DOHH2 (cell line): ENCODE measurements around the gene AXDND1.

ENCODE experiments used
- H3F3A ChIP-seq: fragments of 200-600 bp; sonication (generic), shearing (Covaris generic); 2 replicates; pipeline ENCODE4 v1.6.0; 2016; ENCODE audit warnings: antibody characterized with exemption, mild to moderate bottlenecking; ENCODE audit not compliant: control insufficient read depth, insufficient read depth
- H3K27ac ChIP-seq: fragments of 200-600 bp; sonication (generic); 2 replicates; pipeline ENCODE4 v1.5.1; 2014; ENCODE audit warnings: low read depth, mild to moderate bottlenecking, low read length, moderate library complexity
- H3K27me3 ChIP-seq: fragments of 200-600 bp; sonication (generic); 2 replicates; pipeline ENCODE4 v1.6.1; 2014; ENCODE audit warnings: mild to moderate bottlenecking, low read length, mixed read lengths; ENCODE audit not compliant: control insufficient read depth
- H3K36me3 ChIP-seq: fragments of 200-600 bp; sonication (generic); 2 replicates; pipeline ENCODE4 v1.6.1; 2014; ENCODE audit warnings: mild to moderate bottlenecking, low read length, moderate library complexity, mixed read lengths; ENCODE audit not compliant: control insufficient read depth
- H3K4me1 ChIP-seq: fragments of 200-600 bp; sonication (generic); 2 replicates; pipeline ENCODE4 v1.6.1; 2014; ENCODE audit warnings: mild to moderate bottlenecking, low read length, mixed read lengths; ENCODE audit not compliant: control insufficient read depth
- H3K4me2 ChIP-seq: fragments of 200-600 bp; sonication (generic); 2 replicates; pipeline ENCODE4 v1.6.0; 2014; ENCODE audit warnings: mild to moderate bottlenecking, low read length, moderate library complexity
- H3K4me3 ChIP-seq: fragments of 200-600 bp; sonication (generic); 2 replicates; pipeline ENCODE4 v1.5.1; 2014; ENCODE audit warnings: mild to moderate bottlenecking, low read length, mixed read lengths
- H3K79me2 ChIP-seq: fragments of 200-600 bp; sonication (generic); 2 replicates; pipeline ENCODE4 v1.6.1; 2014; ENCODE audit warnings: mild to moderate bottlenecking, low read length, mixed read lengths; ENCODE audit not compliant: control insufficient read depth
- H3K9me2 ChIP-seq: fragments of 200-600 bp; sonication (generic); replicated peaks from 2 replicates; pipeline ENCODE4 v1.6.1; 2014; ENCODE audit warnings: mild to moderate bottlenecking, low read length, mixed read lengths; ENCODE audit not compliant: control insufficient read depth
- H3K9me3 ChIP-seq: fragments of 200-600 bp; sonication (generic); 2 replicates; pipeline ENCODE4 v1.6.1; 2014; ENCODE audit warnings: antibody characterized with exemption, low read length, mixed read lengths; ENCODE audit not compliant: control insufficient read depth, insufficient read depth
- H4K20me1 ChIP-seq: fragments of 200-600 bp; sonication (generic); 2 replicates; pipeline ENCODE4 v1.6.0; 2014; ENCODE audit warnings: low read depth, mild to moderate bottlenecking, antibody characterized with exemption, low read length, moderate library complexity; ENCODE audit not compliant: control insufficient read depth, insufficient read depth
- EZH2phosphoT487 ChIP-seq: fragments of 200-600 bp; sonication (generic); IDR thresholded peaks from 2 replicates; pipeline ENCODE4 v1.6.1; 2017; ENCODE audit warnings: borderline replicate concordance, mild to moderate bottlenecking, antibody characterized with exemption, low read length, moderate library complexity, mixed read lengths
- TF ChIP-seq, protein P1 (sequence below): fragments of 200-600 bp; sonication (generic); IDR thresholded peaks from one replicate; pipeline ENCODE4 v1.5.1; 2014; ENCODE audit warnings: antibody characterized with exemption, mild to moderate bottlenecking, low read depth, low read length; ENCODE audit not compliant: poor library complexity, severe bottlenecking

Gene AXDND1

DNA sequence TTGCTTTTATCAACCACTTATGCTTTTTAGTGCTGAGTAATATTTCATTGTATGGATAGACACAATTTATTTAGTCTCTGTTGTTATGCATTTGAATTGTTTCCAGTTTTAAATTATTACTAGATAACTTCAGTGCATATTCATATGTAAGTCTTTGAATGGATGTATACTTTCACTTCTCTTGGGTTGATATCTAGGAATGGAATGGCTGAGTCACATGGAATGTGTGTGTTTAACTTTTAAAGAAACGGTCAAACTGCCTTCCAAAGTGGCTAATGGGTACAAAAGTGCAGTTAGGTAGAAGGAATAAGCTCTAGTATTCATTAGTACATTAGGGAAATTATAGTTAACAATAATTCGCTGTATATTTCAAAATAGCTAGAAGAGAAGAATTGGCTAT is 127.6 kb downstream of the AXDND1 start:
- Histone ChIP-seq H3K79me2 (no peaks in the 10 kb centered on the region), H3K36me3 (no peaks in the 10 kb centered on the region), H3K27me3 (peaks cover 6% of the 10 kb centered on the region), H4K20me1 (no peaks in the 10 kb centered on the region), H3K4me2 (no peak overlapping the region), H3K9me3 (no peaks in the 10 kb centered on the region), H3K4me1 (no peaks in the 10 kb centered on the region), H3K27ac (no peak overlapping the region), H3K4me3 (no peak overlapping the region), H3K9me2 (no peaks in the 10 kb centered on the region), H3F3A (no peaks in the 10 kb centered on the region)
- TF ChIP-seq, protein P1, sequence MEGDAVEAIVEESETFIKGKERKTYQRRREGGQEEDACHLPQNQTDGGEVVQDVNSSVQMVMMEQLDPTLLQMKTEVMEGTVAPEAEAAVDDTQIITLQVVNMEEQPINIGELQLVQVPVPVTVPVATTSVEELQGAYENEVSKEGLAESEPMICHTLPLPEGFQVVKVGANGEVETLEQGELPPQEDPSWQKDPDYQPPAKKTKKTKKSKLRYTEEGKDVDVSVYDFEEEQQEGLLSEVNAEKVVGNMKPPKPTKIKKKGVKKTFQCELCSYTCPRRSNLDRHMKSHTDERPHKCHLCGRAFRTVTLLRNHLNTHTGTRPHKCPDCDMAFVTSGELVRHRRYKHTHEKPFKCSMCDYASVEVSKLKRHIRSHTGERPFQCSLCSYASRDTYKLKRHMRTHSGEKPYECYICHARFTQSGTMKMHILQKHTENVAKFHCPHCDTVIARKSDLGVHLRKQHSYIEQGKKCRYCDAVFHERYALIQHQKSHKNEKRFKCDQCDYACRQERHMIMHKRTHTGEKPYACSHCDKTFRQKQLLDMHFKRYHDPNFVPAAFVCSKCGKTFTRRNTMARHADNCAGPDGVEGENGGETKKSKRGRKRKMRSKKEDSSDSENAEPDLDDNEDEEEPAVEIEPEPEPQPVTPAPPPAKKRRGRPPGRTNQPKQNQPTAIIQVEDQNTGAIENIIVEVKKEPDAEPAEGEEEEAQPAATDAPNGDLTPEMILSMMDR = no peak
- no peak for TF ChIP-seq EZH2phosphoT487

DNA sequence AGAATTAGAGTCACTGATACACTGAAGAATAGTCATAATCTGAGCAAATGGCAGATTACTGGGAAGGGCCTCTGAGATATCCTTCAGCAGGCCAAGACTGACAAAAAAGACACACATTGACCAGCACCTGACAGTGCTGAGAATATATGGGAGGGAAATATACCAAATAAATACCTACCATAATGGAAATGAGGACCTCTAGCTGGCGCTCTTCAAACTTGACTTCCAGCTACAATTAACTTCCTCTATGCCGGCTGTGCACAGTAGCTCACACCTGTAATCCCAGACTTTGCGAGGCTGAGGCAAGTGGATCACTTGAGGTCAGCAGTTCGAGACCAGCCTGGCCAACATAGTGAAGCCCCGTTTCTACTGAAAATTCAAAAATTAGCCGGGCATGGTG is 140.4 kb downstream of the AXDND1 start:
- Histone ChIP-seq H3K4me1 (peaks cover 9% of the 10 kb centered on the region), H4K20me1 (no peaks in the 10 kb centered on the region), H3K4me3 (no peak overlapping the region), H3F3A (0 out of 2 replicates have a peak, but pooled peaks cover 3% of the 10 kb centered on the region), H3K9me3 (no peaks in the 10 kb centered on the region), H3K4me2 (no peak overlapping the region), H3K9me2 (no peaks in the 10 kb centered on the region), H3K27ac (no peak overlapping the region), H3K36me3 (no peaks in the 10 kb centered on the region), H3K79me2 (no peaks in the 10 kb centered on the region), H3K27me3 (no peaks in the 10 kb centered on the region; the same call in 1 of the 2 replicates)
- no peak for TF ChIP-seq EZH2phosphoT487
- TF ChIP-seq, protein P1 = no peak

GRCh38 chr1:179509384-179509783 is 143.6 kb downstream of the AXDND1 start:
- H3K79me2 ChIP-seq = no peaks in the 10 kb centered on the region
- no peaks in the 10 kb centered on the region for H3K36me3 ChIP-seq
- no peaks in the 10 kb centered on the region for H3K9me3 ChIP-seq
- H3K4me1 ChIP-seq = peaks cover 9% of the 10 kb centered on the region
- no peak overlapping the region for H3K4me3 ChIP-seq
- H3K27me3 ChIP-seq = no peaks in the 10 kb centered on the region; the same call in 1 of the 2 replicates
- H3K27ac ChIP-seq = no peak overlapping the region
- TF ChIP-seq, protein P1 = no peak
- TF ChIP-seq EZH2phosphoT487 = no peak
- H3K9me2 ChIP-seq = no peaks in the 10 kb centered on the region
- no peaks in the 10 kb centered on the region for H4K20me1 ChIP-seq
- no peak overlapping the region for H3K4me2 ChIP-seq
- 0 out of 2 replicates have a peak, but pooled peaks cover 3% of the 10 kb centered on the region for H3F3A ChIP-seq
